H1 (cell line): ENCODE results near the gene RHBDF2. TPM values are rescaled to one million over a fixed set of nuclear protein-coding genes. Genes with fewer than 3 reads are reported as not detected.

Source experiments
- CTCF ChIA-PET: fragments of 300-600 bp; sonication (Branson Sonifier 250); formaldehyde crosslinking; loops from one replicate; lab custom pipeline; 2021; ENCODE audit not compliant: partially characterized antibody; lab: Charles Lee
- POLR2A ChIA-PET: fragments of 300-600 bp; sonication (Branson Sonifier 250); formaldehyde crosslinking; loops from one replicate; lab custom pipeline; 2021; ENCODE audit warnings: inconsistent platforms; ENCODE audit not compliant: partially characterized antibody; lab: Charles Lee
- DNase-seq, 2 experiments: peaks; one replicate each; pipeline versions ENCODE4 v3.0.0 to v3.0.0-alpha.2; 2010 to 2022; ENCODE audit warnings: low spot score in 2 of 2, low read depth in 1 of 2, mixed read lengths in 1 of 2
- FAIRE-seq: peaks from 2 replicates; lab custom pipeline; 2011; peaks lifted over from hg19 to GRCh38; lab: Jason Lieb, UNC
- H2AFZ ChIP-seq: 2 replicates; pipeline ENCODE4 v1.8.1; 2012; ENCODE audit warnings: low read length, inconsistent platforms
- H2AK5ac ChIP-seq: 2 replicates; pipeline ENCODE4 v1.6.1; 2013; ENCODE audit warnings: low read depth, low read length
- H2BK120ac ChIP-seq: replicated peaks from 2 replicates; pipeline ENCODE3; 2013; ENCODE audit warnings: low read depth, low read length, inconsistent platforms
- H2BK12ac ChIP-seq: 2 replicates; pipeline ENCODE4 v1.6.1; 2013; ENCODE audit warnings: low read depth, low read length
- H2BK15ac ChIP-seq: 2 replicates; pipeline ENCODE4 v1.6.1; 2013; ENCODE audit warnings: low read length
- H2BK20ac ChIP-seq: 2 replicates; pipeline ENCODE4 v1.6.1; 2013; ENCODE audit warnings: low read length
- H2BK5ac ChIP-seq: 2 replicates; pipeline ENCODE4 v1.6.1; 2013; ENCODE audit warnings: low read depth, low read length
- H3K14ac ChIP-seq: 2 replicates; pipeline ENCODE4 v1.6.1; 2013; ENCODE audit warnings: inconsistent platforms; ENCODE audit not compliant: insufficient read length
- H3K18ac ChIP-seq: 2 replicates; pipeline ENCODE4 v1.6.1; 2013; ENCODE audit warnings: low read length; ENCODE audit errors: extremely low read depth
- H3K23ac ChIP-seq: 2 replicates; pipeline ENCODE4 v1.6.1; 2013; ENCODE audit warnings: inconsistent platforms; ENCODE audit not compliant: insufficient read length
- H3K23me2 ChIP-seq: 2 replicates; pipeline ENCODE4 v1.6.1; 2013; ENCODE audit warnings: low read depth, low read length
- H3K27ac ChIP-seq: 2 replicates; pipeline ENCODE4 v1.6.1; 2011; ENCODE audit warnings: low read depth, low read length, inconsistent platforms
- H3K27me3 ChIP-seq, 4 experiments: replicated peaks in 1 of 4; 1 replicate in 1 of 4; 2 replicates in 3 of 4; pipeline versions ENCODE4 v1.6.1 to v1.8.1; 2011 to 2013; ENCODE audit warnings: low read length in 3 of 4, mild to moderate bottlenecking in 3 of 4, inconsistent platforms in 2 of 4, mixed read lengths in 2 of 4, moderate library complexity in 1 of 4; ENCODE audit not compliant: control insufficient read depth in 3 of 4, insufficient read depth in 3 of 4; ENCODE audit errors: extremely low read depth in 1 of 4
- H3K36me3 ChIP-seq, 4 experiments: 2 replicates each; pipeline versions ENCODE4 v1.6.1 to v1.8.1; 2011 to 2013; ENCODE audit warnings: mild to moderate bottlenecking in 4 of 4, low read length in 3 of 4, moderate library complexity in 2 of 4, control low read depth in 1 of 4, inconsistent platforms in 1 of 4; ENCODE audit not compliant: insufficient read depth in 4 of 4, control insufficient read depth in 2 of 4
- H3K4ac ChIP-seq: replicated peaks from 2 replicates; pipeline ENCODE3; 2013; ENCODE audit warnings: low read length, low read depth, mixed read lengths, inconsistent platforms; ENCODE audit not compliant: insufficient read length
- H3K4me1 ChIP-seq, 4 experiments: replicated peaks in 1 of 4; 1 replicate in 1 of 4; 2 replicates in 3 of 4; pipeline versions ENCODE4 v1.6.1 to v1.8.1; 2011 to 2013; ENCODE audit warnings: low read length in 3 of 4, inconsistent platforms in 2 of 4, mixed read lengths in 1 of 4; ENCODE audit not compliant: insufficient read depth in 4 of 4, control insufficient read depth in 3 of 4
- H3K4me2 ChIP-seq, 2 experiments: 2 replicates each; pipeline versions ENCODE4 v1.6.1 to v1.8.1; 2011 to 2013; ENCODE audit warnings: low read depth in 2 of 2, low read length in 2 of 2, control low read depth in 1 of 2, inconsistent platforms in 1 of 2, mild to moderate bottlenecking in 1 of 2; ENCODE audit not compliant: insufficient read depth in 1 of 2
- H3K4me3 ChIP-seq, 4 experiments: fragments of 200-600, 300-600 bp in 1 of 4; sonication (generic), shearing (Covaris generic), sonication (Bioruptor Twin) in 1 of 4; 2 replicates each; pipeline versions ENCODE4 v1.5.1 to v1.8.1; 2011 to 2016; ENCODE audit warnings: low read length in 4 of 4, low read depth in 3 of 4, control low read depth in 2 of 4, inconsistent platforms in 2 of 4, mild to moderate bottlenecking in 2 of 4, mixed read lengths in 1 of 4, moderate library complexity in 1 of 4; ENCODE audit not compliant: insufficient read depth in 2 of 4; ENCODE audit errors: extremely low read depth in 1 of 4
- H3K56ac ChIP-seq: replicated peaks from 2 replicates; pipeline ENCODE3; 2013; ENCODE audit warnings: low read depth, mild to moderate bottlenecking, mixed read lengths, low read length, inconsistent platforms; ENCODE audit not compliant: insufficient read length
- H3K79me1 ChIP-seq: 2 replicates; pipeline ENCODE4 v1.6.1; 2013; ENCODE audit warnings: low read depth, low read length, control low read depth
- H3K79me2 ChIP-seq, 2 experiments: 2 replicates each; pipeline versions ENCODE4 v1.6.1 to v1.8.1; 2012 to 2013; ENCODE audit warnings: low read length in 2 of 2, mild to moderate bottlenecking in 2 of 2, inconsistent platforms in 1 of 2; ENCODE audit not compliant: insufficient read depth in 2 of 2, control insufficient read depth in 1 of 2
- H3K9ac ChIP-seq, 4 experiments: replicated peaks in 1 of 4; 1 replicate in 1 of 4; 2 replicates in 3 of 4; pipeline versions ENCODE4 v1.6.1 to v1.8.1; 2011 to 2013; ENCODE audit warnings: low read depth in 3 of 4, low read length in 3 of 4, control low read depth in 2 of 4, mild to moderate bottlenecking in 2 of 4, moderate library complexity in 2 of 4, inconsistent platforms in 1 of 4; ENCODE audit errors: extremely low read depth in 1 of 4
- H3K9me3 ChIP-seq, 2 experiments: 2 replicates each; pipeline versions ENCODE4 v1.6.1 to v1.8.1; 2012 to 2013; ENCODE audit warnings: mild to moderate bottlenecking in 2 of 2, moderate library complexity in 2 of 2, control low read depth in 1 of 2, inconsistent platforms in 1 of 2, low read depth in 1 of 2, low read length in 1 of 2, mixed read lengths in 1 of 2; ENCODE audit not compliant: insufficient read depth in 2 of 2
- H4K20me1 ChIP-seq, 2 experiments: replicated peaks in 1 of 2; 2 replicates each; pipeline versions ENCODE3 to v1.8.1; 2011 to 2013; ENCODE audit warnings: inconsistent platforms in 2 of 2, low read length in 2 of 2, mild to moderate bottlenecking in 1 of 2; ENCODE audit not compliant: insufficient read depth in 2 of 2, control insufficient read depth in 1 of 2
- H4K5ac ChIP-seq: 2 replicates; pipeline ENCODE4 v1.6.1; 2013; ENCODE audit warnings: low read length, low read depth, mixed read lengths, inconsistent platforms; ENCODE audit not compliant: insufficient read length
- H4K8ac ChIP-seq: 2 replicates; pipeline ENCODE4 v1.8.0; 2013; ENCODE audit warnings: mild to moderate bottlenecking, moderate library complexity, low read length, inconsistent platforms; ENCODE audit not compliant: insufficient read depth; ENCODE audit errors: extremely low read depth
- H4K91ac ChIP-seq: replicated peaks from 2 replicates; pipeline ENCODE3; 2013; ENCODE audit warnings: low read length, mixed read lengths, inconsistent platforms; ENCODE audit not compliant: insufficient read length
- CBX5 ChIP-seq: fragments of 300-800, 300-1000 bp; sonication (generic); IDR thresholded peaks from 2 replicates; pipeline ENCODE4 v1.7.1; 2016; ENCODE audit warnings: antibody characterized with exemption, low read length, low read depth
- JUN ChIP-seq: IDR thresholded peaks from 2 replicates; pipeline ENCODE4 v1.6.1; 2011; ENCODE audit warnings: low read depth, mild to moderate bottlenecking, improper control_type of control experiment, low read length
- WGBS, 2 experiments: shearing (Covaris generic) in 1 of 2; methylation state at CpG; one replicate each; pipeline versions ENCODE4 v1.1.6 to v1.1.7; 2013 to 2015; ENCODE audit warnings: low lambda C conversion rate in 2 of 2, mixed read lengths in 2 of 2, inconsistent platforms in 1 of 2, low coverage in 1 of 2, missing lambda C conversion rate in 1 of 2; ENCODE audit not compliant: insufficient replicate concordance in 2 of 2, insufficient coverage in 1 of 2, insufficient read length in 1 of 2; ENCODE audit errors: extremely low coverage in 1 of 2, missing lambda C conversion rate in 1 of 2; 5-methylcytosine and 5-hydroxymethylcytosine counted together
- polyA plus RNA-seq, 7 experiments: library from polyadenylated mRNA; depleted of rRNA in 3 of 7; stranded (reverse) in 5 of 7; unstranded in 2 of 7; fragments of >200 nt in 5 of 7; fragments of 200-250 nt in 2 of 7; gene quantifications; 1 replicate in 5 of 7; 2 replicates in 1 of 7; 4 replicates in 1 of 7; pipeline versions ENCODE4 v1.2.1 to v1.2.3, GENCODE V29; 2011 to 2013; ENCODE audit warnings: missing spikeins in 2 of 7, mixed read lengths in 2 of 7
- total RNA-seq: library from RNA; stranded (reverse); fragmentation: NEBNext Ultra II Directional; extraction: Animal tissue kit (Norgen Biotek cat#: 25700); gene quantifications from 2 replicates; pipeline ENCODE4 v1.2.1, GENCODE V29; 2021

The RHBDF2 gene
- total and polyA plus RNA-seq, 2 of the 8 experiments (the other 6 are each of a cell fraction or from before 2014, with no cell fraction given): 21.2 to 25.9 TPM

DNA sequence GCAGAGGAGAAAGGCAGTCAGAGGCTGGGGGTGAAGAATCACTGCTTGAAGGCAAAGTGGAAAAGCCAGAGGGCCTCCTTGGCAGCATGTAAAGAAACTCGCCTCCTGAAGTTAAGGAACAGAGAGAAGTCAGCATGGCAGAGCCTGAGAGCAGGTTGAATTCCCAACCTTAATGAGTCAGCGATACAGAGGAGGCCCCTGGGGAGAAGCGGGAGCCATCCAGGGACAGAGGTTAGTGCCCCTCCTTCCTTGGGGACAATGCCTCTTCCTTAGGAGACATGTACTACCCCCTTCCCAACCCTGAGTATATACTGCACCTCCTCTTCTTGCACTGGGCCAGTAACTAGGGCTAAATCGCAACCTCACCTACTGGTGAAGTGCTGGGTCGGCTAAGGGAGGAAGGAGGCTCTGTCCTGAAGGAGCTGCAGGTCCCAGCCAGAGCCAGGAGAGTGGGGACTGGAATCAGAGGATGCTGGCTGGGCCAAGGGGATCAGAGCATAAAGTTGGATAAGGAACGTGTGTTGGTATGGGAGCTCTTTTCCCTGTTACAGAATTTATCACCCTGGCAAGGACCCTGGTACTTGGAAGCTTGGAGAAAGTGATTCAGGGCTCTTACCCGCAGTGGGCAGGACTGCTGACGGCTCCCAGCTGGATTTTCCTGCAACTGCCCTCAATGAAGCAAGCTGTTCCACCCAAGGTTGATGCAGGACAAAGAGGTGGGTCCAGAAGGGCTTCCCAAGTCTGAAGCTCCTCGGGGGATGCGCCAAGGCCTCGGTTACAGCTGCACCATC is 39.3 kb downstream of the RHBDF2 start:
- peak in 1 of 2 experiments; percentile 49 for DNase-seq

More for the DNA sequence above, 39.3 kb downstream of the RHBDF2 start:
- Histone ChIP-seq H2BK120ac (no peak overlapping the region), H2AK5ac (no peak overlapping the region; the same call in 1 of the 2 replicates), H3K36me3 (no peaks in the 10 kb centered on the region), H2AFZ (no peak overlapping the region), H3K23me2 (no peaks in the 10 kb centered on the region), H3K79me1 (no peaks in the 10 kb centered on the region), H3K9me3 (no peaks in the 10 kb centered on the region), H3K4me3 (no peak overlapping the region), H2BK12ac (no peak overlapping the region), H3K14ac (no peak overlapping the region), H2BK15ac (no peak overlapping the region), H3K4ac (no peak overlapping the region), H2BK20ac (no peak overlapping the region; the same call in 1 of the 2 replicates), H3K27ac (no peak overlapping the region), H3K79me2 (no peaks in the 10 kb centered on the region), H4K8ac (peak overlapping the region; percentile 65; the same call in 1 of the 2 replicates), H3K9ac (no peak overlapping the region), H3K23ac (no peak overlapping the region), H4K91ac (peak overlapping the region; percentile 44), H4K5ac (no peak overlapping the region), H2BK5ac (peak overlapping the region; percentile 30; the same call in 1 of the 2 replicates), H3K27me3 (no peaks in the 10 kb centered on the region), H3K18ac (no peak overlapping the region; the same call in none of the 2 replicates), H3K56ac (no peak overlapping the region), H4K20me1 (no peaks in the 10 kb centered on the region), H3K4me1 (peaks cover 0 to 11% (median 3%) of the 10 kb centered on the region in 4 experiments; a peak in 4 of 7 replicates), H3K4me2 (no peak overlapping the region)
- no peak for FAIRE-seq
- CTCF ChIA-PET: interaction anchor here (0.8 to 15.6 kb wide), 17 partner anchors 8 to 220 kb away, joined by 3 to 446 read pairs (median 4); partner anchors contain the start of genes PRCD, RHBDF2 and UBE2O
- POLR2A ChIA-PET: interaction anchor here (1.2 to 1.3 kb wide), 3 partner anchors 9 to 40 kb away, joined by 3 to 5 read pairs (median 3); partner anchors contain the start of gene UBE2O
- TF ChIP-seq CBX5 (no peak), JUN (no peak)
- WGBS, 2 experiments: 88% methylated on average over 11 of the region's 11 CpGs; no CpG with 5 or more reads in 1 of the 2 experiments
